ENCODE results near the gene PLIN5.
"Not testable (repeated sequence)": the region's sequence is repeated elsewhere in the genome, so short reads cannot be mapped to it uniquely, and the experiment has no call there.

PLIN5 gene

DNA sequence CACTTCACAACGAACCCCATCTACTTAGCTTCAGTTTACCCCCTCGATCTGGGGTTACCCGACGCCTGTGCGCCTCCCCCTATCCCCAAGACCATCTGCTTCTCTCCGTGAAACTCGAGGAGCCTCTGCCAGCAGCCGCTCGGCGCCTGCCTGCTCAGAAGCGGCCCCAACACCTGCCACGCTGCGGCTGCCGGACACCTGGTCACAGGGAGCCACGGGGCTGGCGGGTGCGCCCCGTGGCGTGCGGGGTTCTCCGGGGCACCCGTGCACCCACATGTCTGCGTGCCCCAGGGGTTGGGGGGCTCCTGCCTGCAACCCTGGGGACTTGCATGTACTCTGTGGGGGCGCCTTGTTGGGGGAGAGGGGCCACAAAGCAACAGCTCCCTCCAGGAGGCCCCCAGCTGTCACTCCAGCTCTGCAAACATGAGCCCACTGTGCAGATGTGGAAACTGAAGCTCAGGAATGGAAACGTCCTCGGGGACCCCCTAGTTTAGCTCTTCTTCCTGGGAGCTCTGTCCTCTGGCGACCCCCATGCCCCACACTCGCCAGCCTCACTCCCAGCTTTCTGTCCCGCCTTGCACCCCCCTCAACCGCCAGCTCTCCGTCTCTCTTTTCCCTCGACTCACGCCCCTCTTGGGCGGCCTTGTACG, 31.5 kb upstream of the PLIN5 start:
- no peak for DNase-seq

DNA sequence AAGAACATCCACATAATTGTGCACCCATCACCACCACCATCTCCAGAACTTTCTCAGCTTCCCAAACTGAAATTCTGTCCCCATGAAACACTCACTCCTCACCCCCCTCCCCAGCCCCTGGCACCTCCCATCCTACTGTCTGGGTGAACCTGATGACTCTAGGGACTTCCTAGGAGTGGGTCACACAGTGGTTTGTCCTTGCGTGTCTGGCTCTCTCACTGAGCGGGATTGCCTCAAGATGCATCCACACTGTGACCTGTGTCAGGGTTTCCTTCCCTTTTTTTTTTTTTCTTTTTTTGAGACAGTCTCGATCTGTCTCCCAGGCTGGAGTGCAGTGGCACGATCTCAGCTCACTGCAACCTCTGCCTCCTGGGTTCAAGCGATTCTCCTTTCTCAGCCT, 28.5 kb upstream of the PLIN5 start:
- DNase-seq: not testable (repeated sequence)

DNA sequence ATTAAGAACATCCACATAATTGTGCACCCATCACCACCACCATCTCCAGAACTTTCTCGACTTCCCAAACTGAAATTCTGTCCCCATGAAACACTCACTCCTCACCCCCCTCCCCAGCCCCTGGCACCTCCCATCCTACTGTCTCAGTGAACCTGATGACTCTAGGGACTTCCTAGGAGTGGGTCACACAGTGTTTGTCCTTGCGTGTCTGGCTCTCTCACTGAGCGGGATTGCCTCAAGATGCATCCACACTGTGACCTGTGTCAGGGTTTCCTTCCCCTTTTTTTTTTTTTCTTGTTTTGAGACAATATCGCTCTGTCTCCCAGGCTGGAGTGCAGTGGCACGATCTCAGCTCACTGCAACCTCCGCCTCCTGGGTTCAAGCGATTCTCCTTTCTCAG, 27.1 kb upstream of the PLIN5 start:
- DNase-seq: not testable (repeated sequence)

DNA sequence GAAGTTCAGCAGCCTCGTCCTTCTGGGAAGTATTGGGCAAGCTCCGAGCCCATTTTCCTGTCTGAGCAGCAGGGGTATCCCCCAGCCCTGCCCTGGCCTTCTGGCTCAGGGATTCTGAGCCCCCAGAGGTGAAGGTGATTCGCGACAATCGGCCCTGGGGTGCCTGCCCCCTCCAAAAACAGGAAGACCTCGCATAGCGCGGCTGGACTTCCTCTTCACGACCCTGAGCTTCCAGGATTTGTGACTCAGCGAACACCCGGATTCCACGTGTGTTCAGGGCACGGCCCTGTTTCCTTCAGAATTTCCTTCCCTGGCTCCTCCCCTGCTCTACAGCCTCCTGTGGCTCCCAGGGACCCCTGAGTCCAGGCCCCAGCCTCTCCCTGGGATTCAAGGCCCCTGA, 24.5 kb upstream of the PLIN5 start, which contains the start of gene SEMA6B:
Gene SEMA6B (minus strand): TSS at position 116 of the 400 bp plus-strand sequence. CDS start 1,227 bp downstream, outside the sequence.
- DNase-seq: no peak

DNA sequence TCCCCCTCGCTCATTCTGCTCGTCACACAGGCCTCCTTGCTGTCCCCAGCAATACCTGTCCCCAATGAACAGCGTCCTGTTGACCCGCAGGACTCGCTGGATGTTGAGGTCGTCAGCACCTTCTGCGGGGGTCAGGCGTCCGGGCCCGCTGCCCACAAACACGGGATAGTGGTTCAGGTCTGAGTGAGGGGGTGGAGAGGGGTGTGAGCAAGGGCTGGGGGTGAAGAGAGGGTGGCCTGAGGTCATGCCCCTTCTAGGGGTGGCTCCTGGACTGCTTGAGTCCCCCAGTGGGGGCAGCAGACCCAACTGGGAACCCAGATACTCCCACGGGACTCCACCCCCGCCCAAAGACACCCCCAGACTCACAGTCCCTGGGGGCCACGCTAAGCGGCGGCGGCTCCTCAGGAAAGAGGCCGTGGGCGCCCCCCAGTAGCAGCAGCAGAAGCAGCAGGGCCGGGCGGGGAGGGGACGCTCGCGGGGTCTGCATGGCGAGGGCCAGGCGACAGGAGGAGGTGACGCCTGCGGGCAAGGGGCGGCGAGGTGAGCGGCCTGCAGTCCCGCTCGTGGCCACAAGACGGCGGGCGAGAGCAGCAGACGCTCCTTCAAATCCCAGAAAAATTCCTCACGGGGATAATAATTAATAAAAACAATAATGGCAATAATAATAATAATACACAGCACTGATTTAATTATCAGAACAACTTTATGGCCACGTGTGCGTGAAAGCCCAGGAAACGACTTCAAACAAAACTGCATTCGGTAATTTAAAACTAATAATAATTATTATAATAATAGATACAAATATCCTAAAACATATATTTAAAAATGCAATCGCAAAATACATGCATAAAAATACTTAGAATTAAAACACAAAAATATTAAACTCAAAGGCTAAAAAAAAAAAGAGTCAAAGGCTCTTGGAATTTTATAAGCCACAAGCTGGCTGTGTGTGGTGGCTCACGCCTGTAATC, 23.2 kb upstream of the PLIN5 start:
- DNase-seq: no peak

DNA sequence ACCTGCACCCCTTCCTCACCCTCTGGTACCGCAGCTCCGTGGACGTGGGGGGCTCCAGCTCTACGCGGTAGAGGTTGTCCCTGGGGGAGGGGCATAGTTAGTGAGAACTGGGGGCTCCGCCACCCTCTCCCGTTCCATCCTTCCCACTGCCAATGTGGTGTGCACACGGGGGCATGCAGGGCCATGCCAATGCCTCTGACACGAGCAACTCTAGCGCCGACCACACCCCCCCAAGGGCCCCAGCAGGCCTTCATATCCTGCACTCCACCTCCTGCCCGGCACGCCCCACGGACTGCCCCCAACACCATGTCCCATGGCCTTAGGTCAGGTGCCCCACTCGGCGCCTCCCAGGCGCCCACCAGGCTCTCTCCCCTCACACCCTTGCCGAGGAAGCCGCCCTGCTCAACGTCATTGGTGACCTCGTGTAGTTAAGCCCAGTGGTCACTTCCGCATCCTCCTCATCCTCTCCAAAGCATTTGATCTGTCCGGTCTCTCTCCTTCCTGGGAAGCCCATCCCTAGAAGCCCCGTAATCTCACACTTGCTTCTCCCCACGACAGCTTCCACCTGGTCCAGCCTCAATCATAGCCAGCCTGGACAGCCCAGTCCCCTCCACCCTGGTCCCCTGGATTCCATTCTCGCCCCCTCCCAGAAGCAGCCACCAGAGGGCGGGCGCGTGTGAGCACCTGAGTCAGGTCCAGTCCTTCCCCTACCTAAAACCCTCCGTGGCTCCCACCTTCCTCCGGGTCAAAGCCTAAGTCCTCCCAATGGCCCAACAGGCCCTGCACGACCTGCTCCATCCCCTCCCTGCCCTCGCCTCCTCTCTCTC, 22.3 kb upstream of the PLIN5 start:
- peak; percentile 45 for DNase-seq

DNA sequence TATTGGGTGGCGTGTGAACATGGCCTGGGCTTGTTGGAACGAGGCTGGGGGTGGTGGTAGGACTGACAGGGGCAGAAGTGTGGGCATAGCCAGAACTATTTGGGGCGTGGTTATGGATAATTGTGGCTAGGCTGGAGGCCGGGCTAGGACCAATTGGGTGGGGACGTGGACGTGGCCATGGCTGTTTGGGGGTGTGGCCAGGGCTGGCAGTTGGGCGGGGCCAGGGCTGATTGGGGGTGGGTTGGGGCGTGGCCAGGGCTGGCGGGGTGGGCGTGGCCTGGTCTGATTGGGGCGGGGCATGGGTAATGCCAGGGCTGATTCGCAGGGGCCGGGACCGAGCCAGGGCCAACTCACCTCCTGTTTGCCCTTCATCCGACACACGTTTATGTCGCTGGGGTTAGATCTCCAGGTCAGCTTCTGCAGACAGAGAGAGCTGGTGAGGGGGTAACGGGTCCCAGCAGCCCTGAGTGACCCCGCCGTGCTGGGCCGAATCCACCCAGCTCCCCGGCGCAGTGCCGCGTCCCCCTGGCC, 21.6 kb upstream of the PLIN5 start:
- DNase-seq: peak; percentile 94

DNA sequence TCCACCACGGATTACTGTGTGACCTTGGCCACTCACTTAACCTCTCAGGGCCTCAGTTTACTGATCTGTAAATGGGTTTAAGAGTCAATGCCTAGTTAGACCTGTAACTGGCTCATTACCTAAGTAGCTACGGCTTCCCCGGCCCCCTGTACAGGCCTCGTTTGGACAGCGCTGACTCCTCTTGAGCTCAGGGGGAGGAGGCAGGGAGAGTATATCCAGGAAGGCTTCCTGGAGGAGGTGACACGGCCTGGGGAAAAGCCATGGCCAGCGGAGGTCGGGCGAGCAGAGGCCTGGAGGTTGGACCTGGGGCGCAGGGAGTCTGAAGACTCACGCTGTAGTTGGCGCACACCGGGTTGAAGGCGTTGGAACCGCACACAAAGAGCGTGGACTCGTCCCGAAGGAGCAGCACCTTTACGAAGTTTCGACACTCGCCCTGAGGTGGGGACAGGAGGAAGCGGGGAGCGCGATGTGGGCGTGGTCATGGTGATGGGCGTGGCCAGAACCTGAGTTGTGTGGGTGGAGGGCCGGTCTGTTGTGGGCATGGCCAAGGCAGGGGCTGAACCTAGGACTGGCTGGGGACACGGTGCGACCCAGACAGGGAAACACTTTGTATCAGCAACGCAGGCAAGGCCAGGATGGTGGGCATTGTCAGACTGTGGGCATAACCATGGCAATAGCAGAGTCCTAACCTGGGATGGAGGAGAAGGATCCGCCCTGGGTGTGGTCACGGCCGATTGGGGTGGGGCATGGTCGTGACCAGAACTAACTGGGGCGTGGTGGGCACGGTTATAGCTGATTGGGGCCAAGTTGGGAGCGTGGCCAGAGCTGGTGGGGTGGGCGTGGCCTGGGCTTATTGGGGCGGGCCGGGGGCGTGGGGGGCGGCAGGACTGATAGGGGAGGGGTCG, 20.9 kb upstream of the PLIN5 start:
- DNase-seq: peak; percentile 94

DNA sequence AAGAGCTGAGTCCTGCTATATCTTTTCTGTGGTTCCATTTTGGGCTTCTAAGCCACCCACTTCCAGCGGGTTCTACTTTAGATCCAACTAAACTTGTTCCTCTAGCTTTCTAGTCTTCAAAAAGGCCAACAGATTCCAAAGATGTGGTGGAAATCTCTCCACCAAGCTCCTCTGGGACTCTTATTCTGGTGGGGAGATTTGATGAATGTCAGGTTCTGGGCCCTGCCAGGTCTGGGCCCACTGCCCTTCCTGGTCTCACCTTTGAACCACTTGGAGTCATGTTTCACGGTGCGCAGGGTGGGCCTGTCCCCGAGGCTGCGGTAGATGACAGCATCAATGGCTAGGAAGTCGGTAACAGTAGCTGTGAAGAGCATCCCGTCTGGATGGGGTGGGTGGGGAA, 19.7 kb upstream of the PLIN5 start:
- DNase-seq: no peak

DNA sequence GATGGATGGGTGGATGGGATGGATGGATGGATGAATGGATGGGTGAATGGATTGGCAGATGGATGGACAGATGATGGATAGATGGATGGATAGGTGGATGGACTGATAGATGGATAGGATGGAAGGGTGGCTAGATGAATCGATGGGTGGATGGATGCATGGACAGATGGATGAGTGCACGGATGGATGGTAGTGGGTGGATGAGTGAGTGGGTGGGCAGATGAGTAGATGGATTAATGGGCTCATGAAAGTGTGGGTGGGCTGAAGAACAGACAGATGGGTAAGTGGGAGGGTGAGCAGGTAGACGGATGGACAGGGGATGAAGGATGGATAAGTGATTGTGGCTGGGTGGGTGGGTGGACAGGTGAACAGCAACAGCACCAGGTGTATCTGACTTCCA, 18.8 kb upstream of the PLIN5 start:
- no peak for DNase-seq

DNA sequence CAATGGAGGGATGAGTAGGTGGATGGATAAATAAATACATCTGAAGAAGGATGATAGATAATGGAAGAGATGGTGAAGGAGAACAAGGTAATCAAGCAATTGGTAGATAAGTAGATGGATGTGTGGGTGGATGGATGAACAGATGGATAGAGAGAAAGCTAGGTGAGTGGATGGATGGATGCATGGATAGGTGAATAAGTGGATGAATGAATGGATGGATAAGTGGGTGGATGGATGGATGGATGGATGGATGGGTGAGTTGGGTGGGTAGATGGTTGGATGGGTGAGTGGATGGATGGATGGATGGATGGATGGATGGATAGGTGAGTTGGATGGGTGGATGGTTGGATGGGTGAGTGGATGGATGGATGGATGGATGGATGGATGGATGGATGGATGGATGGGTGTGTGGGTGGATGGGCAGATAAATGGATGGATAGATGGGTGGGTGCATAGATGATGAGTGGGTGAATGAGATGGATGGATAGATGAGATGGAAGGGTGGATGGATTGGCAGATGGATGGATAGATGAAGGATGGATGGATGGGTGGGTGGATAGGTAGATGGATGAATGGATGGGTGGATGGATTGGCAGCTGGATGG, 18.2 kb upstream of the PLIN5 start:
- no peak for DNase-seq

DNA sequence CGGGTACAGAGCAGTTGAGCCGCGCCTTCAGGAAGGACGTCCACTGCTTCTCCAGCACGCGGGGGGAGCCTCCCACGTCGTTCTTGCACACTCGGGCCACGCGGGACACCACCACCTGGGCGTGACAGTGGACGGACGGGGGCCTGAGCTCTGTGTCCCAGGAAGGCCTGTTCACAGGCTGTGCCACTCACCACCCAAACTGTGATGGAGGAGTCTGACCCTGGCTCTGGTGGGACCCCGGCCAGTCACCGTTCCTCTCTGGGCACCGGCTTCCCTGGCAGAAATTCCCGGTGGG, 17.4 kb upstream of the PLIN5 start:
- no peak for DNase-seq

DNA sequence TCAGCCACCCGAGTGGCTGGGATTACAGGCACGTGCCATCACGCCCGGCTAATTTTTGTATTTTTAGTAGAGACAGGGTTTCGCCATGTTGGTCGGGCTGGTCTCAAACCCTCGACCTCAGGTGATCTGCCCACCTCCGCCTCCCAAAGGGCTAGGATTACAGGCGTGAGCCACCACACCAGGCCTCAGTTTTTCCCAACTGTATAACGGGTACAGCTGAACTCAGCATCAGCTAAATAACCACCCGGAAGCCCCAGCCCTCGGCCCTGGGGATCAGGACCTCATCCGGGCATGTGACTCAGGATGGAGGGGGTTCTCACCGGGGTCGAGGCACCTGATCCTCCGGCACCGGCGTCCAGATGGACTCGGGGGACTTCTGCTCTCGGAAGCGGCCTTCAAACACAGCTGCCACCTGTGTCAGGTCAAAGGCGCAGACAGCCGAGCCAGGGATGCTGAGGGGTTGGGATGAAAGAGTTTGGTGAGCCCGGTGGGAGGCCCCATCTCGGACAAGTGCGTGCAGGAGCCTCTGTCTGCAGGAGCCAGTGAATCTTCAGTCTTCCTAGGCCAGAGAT, 15.5 kb upstream of the PLIN5 start:
- no peak for DNase-seq

DNA sequence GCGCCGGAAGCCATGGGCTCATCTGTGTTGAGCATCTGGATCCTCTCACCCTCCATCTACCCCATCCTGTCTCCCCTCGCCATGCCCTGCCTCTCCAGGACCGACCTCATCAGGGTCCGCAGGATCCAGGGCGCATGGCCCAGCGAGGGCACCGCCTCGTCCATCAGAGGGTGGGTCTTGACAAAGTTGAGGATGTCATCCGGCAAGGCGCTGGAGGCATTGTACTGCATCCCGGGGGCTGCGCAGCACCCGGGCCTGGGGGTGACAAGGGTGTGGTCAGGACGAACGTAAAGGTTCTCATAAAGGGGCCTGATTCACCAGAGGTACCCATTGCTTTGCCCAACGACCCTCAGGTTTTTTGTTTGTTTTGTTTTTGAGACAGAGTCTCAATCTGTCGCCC, 15.0 kb upstream of the PLIN5 start:
- no peak for DNase-seq

DNA sequence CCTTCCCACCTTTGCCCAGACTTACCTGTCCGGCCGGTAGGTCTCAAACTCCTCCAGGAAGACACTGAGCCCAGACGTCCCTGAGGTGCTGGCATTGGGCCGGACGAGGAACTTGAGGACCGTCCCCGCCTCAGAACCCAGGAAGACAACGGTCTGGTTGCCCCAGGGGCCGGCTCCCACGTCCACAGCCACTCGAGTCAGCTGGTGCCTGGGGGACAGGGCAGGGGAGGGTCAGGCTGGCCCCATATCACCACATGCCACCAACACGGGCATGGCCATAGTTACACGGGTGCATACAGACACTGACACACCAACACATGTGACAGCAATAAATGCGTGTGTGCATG, 13.2 kb upstream of the PLIN5 start:
- no peak for DNase-seq

DNA sequence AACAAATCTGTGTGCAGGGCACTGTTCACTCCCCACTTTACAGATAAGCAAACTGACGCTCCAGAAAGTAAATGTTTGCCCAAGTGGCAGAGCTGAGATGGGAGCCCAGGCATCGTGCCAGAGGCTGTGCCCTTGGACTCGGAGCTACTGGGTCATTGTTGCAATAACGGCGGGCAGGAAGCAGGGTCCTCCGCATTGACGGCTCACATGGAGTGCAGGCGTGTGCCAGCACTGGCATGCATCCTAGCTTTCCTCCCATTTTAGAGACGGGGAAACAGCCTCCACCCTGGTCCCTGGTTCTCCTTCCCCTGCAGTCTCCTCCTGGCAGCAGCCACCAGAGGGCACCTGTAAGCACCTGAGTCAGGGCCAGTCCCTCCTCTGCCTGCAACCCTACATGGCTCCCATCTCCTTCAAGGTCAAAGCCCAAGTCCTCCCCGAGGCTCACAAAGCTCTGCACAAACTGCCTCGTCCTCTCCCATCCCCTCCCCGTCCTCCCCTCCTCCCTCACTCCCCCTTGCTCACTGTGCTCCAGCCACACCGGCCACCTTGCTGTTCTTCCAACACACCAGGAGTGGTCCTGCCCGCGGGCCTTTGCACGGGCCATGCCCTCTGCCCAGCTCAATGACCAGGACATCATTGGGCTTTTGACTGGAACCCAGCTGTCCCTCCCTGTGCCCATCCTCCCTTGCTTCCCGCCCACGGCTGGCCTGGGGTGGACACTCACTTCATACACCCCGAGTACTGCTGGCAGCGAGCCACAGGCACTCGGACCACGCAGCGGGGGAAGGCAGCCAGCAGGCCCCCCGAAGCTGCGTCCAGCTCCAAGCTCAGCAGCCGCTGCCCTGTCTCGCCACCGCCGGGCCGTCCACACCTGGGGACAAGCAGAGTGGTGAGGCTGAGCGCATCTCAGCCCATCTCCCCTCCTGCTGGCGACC, 12.5 kb upstream of the PLIN5 start:
- DNase-seq: peak; percentile 54

DNA sequence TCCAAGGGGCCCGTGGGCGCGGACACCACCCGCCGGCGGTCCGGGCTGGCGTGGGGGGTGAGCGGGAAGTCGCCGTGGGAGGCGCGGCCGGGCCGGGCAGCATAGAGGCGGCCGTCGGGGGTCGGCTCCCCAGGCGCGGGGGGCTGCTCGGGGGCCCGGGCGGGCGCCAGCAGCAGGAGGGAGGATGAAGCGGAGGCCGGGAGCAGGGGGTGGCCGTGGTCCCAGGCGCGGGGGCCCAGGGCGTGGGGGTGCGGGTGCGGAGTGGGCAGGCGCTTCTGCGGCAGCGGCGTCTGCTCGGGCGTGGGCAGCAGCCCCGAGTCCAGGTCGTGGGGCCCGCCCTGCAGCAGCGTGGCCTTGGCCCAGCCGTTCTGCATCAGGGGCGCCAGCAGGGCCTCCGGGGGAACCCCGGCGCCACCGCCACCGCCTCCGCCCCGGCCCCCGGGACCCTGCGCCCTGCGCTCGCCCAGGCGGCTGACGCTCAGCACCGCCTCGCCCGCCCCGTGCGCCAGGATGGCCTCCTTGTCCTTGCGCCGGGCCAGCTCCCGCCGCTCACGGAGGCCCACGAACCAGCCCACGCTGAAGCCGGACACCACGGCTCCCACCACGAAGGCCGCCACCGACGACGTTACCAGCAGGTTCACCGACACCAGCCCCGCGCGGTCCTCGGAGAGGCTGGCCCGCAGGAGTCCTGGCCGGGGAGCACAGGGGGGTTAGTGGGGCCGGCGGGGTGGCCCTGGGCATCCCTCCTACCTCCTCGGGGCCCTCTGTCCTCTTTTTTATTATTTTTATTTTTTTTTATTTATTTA, 9.0 kb upstream of the PLIN5 start:
- DNase-seq: no peak

DNA sequence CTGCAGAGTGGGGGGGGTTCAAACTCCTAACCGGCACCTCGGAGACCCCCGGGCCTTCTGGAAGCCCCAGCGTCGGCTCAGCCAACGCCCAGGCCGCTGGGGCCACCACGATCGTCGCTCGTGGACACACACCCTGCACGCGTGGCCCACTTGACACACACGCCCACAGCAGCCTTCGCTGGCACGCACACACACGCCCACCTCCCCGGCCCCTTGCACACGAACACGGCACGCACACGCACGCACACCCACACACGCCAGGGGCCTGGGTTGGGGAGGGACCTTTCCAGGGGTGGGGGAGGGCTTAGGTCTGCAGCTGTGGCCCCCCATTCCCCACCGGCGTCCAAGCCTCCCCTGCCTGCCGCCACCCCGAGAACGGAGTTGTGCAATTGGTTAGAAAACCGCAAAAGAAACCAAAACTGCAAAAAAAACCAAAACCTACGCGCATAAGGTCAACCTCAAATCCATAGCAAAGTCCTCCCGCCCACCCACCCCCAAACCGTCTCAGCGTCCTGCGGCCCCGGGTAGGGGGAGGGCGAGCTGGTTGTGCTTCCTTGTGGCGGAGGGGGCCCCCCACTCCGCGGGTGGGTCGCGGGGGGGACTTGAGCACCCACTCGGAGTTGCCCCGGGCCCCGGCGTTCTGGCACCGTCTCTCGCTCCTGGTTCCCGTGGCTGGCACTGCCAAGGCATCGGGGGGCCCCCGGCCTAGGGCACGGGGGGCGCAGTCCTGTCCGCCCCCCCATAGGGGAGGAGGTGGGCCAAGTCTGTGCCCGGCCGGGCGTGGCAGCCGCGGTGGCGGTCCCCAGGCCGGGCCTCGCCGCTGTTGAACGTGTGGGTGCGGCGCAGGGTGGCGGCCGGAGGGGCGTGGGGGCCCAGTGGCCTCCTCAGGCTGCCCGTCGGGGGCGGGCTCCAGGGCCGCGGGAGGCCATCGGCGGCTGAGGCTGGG, 8.1 kb upstream of the PLIN5 start:
- peak; percentile 37 for DNase-seq

All from hematopoietic multipotent progenitor cell treated with erythropoietin and hydrocortisone succinate and interleukin-3 and kit ligand, for 6 days (in vitro differentiated cells).